Measurements from ENCODE around the gene BSN.

The BSN gene

DNA sequence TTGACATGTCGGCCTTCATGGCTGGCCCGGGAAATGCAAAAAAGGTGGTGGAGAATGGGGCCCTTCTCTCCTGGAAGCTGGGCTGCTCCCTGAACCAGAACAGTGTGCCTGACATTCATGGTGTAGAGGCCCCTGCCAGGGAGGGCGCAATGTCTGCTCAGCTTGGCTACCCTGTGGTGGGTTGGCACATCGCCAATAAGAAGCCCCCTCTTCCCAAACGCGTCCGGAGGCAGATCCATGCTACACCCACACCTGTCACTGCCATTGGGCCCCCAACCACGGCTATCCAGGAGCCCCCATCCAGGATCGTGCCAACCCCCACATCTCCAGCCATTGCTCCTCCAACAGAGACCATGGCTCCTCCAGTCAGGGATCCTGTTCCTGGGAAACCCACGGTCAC, 23.1 kb upstream of the BSN start:
- H3K4me1 Mint-ChIP-seq (ENCODE audit: low read depth) = peaks cover 15% of the 10 kb centered on the region
- peaks cover 25% of the 10 kb centered on the region for H3K36me3 Mint-ChIP-seq (ENCODE audit: low read depth)
- no peak overlapping the region for H3K4me3 Mint-ChIP-seq
- no peaks in the 10 kb centered on the region for H3K27me3 Mint-ChIP-seq (ENCODE audit: low read depth)
- H3K9me3 Mint-ChIP-seq = no peaks in the 10 kb centered on the region
- H3K27ac Mint-ChIP-seq = no peak overlapping the region

DNA sequence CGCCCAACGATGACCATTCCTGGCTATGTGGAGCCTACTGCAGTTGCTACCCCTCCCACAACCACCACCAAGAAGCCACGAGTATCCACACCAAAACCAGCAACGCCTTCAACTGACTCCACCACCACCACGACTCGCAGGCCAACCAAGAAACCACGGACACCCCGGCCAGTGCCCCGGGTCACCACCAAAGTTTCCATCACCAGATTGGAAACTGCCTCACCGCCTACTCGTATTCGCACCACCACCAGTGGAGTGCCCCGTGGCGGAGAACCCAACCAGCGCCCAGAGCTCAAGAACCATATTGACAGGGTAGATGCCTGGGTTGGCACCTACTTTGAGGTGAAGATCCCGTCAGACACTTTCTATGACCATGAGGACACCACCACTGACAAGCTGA, 22.6 kb upstream of the BSN start:
- peaks cover 15% of the 10 kb centered on the region for H3K4me1 Mint-ChIP-seq (ENCODE audit: low read depth)
- H3K36me3 Mint-ChIP-seq (ENCODE audit: low read depth) = peaks cover 25% of the 10 kb centered on the region
- H3K9me3 Mint-ChIP-seq = no peaks in the 10 kb centered on the region
- no peaks in the 10 kb centered on the region for H3K27me3 Mint-ChIP-seq (ENCODE audit: low read depth)
- peak overlapping the region; percentile 14 for H3K27ac Mint-ChIP-seq
- H3K4me3 Mint-ChIP-seq = no peak overlapping the region

DNA sequence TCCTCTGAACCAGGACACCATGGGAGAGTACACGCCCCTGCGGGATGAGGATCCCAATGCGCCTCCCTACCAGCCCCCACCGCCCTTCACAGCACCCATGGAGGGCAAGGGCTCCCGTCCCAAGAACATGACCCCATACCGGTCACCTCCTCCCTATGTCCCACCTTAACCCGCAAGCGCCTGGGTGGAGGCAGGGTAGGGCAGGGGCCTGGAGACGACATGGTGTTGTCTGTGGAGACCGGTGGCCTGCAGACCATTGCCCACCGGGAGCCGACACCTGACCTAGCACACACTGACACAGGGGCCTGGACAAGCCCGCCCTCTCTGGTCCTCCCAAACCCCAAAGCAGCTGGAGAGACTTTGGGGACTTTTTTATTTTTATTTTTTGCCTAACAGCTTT, 21.2 kb upstream of the BSN start:
- Mint-ChIP-seq H3K4me3 (no peak overlapping the region), H3K27me3 (ENCODE audit: low read depth) (no peaks in the 10 kb centered on the region), H3K4me1 (ENCODE audit: low read depth) (peaks cover 12% of the 10 kb centered on the region), H3K9me3 (no peaks in the 10 kb centered on the region), H3K36me3 (ENCODE audit: low read depth) (peaks cover 22% of the 10 kb centered on the region), H3K27ac (no peak overlapping the region)

GRCh38 chr3:49533786-49534519, 20.3 kb upstream of the BSN start:
- H3K36me3 Mint-ChIP-seq (ENCODE audit: low read depth) = peaks cover 22% of the 10 kb centered on the region
- peaks cover 12% of the 10 kb centered on the region for H3K4me1 Mint-ChIP-seq (ENCODE audit: low read depth)
- no peak overlapping the region for H3K27ac Mint-ChIP-seq
- no peaks in the 10 kb centered on the region for H3K27me3 Mint-ChIP-seq (ENCODE audit: low read depth)
- H3K9me3 Mint-ChIP-seq = no peaks in the 10 kb centered on the region
- no peak overlapping the region for H3K4me3 Mint-ChIP-seq

- no peaks in the 10 kb centered on the region for H3K9me3 Mint-ChIP-seq
- H3K4me3 Mint-ChIP-seq = no peak overlapping the region
- H3K4me1 Mint-ChIP-seq (ENCODE audit: low read depth) = peaks cover 10% of the 10 kb centered on the region
- no peaks in the 10 kb centered on the region for H3K27me3 Mint-ChIP-seq (ENCODE audit: low read depth)
- no peak overlapping the region for H3K27ac Mint-ChIP-seq
- H3K36me3 Mint-ChIP-seq (ENCODE audit: low read depth) = peaks cover 22% of the 10 kb centered on the region
These were observed 19.5 kb upstream of the BSN start for GRCh38 chr3:49534581-49535441.

DNA sequence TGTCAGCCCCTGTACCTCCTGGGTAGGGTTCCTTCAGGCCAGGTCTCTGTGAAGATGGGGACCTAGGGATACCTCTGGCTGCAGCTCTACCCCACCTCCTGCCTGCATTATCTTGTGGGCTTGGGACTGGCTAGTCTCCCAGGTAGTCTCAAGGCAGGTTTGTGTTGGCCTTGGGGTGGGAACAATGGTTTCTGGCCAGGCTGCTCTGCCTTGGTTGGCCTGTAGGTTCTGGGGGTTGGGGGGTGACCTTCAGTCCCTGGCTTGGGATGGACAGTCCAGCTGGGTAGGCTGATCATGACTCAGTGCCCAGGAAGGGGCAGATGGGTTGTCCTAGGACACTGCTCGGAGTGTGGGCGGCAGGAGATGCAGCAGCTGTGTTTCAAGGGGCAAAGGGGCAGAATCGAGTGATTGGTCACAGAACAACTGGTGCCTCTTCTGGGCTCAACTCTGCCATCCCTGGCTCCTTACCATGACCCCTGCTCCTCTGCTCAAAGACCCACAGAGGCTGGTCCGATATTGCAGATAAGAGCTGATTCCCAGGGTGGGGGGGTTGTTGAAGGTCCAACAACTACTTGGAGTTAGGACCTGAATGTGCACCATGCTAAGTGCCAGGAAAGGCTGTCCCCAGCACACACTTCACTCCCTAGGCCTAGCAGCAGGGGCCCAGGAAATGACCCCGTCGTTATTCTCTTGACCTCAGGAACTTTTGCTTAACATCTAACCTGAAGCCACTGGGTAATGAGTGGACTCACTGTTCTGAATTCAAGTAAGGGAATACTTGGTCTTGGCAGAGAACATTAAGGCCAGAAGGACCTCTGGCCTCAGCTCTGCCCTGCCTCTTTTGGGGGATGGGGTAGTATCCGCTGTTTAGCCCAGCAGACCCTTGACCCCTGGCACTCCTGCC, 18.1 kb upstream of the BSN start:
- Mint-ChIP-seq H3K4me3 (no peak overlapping the region), H3K36me3 (ENCODE audit: low read depth) (peaks cover 13% of the 10 kb centered on the region), H3K4me1 (ENCODE audit: low read depth) (peaks cover 9% of the 10 kb centered on the region), H3K9me3 (no peaks in the 10 kb centered on the region), H3K27ac (no peak overlapping the region), H3K27me3 (ENCODE audit: low read depth) (no peaks in the 10 kb centered on the region)

DNA sequence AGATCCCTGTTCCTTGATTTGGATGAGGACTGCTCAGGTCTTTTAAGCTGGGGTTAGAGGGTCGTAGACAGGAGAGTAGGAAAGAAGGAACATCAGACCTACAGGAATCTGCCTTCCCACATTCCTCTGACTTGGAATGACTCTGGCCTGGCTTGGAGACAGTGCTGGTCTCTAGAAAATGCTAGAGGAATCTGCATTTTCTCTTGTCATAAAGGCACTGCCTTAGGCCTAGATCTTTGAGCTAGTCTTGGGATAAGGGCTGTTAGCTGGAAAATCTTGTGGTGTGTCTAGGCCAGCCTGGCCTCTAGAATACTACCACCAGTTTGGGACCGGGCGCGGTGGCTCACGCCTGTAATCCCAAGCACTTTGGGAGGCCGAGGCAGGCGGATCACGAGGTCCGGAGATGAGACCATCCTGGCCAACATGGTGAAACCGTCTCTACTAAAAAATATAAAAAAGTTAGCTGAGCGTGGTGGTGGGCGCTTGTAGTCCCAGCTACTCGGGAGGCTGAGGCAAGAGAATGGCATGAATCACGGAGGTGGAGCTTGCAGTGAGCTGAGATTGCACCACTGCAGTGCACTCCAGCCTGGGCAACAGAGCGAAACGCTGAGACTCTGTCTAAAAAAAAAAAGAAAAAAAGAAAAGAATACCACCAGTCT, 17.3 kb upstream of the BSN start:
- H3K4me3 Mint-ChIP-seq = no peak overlapping the region
- no peak overlapping the region for H3K27ac Mint-ChIP-seq
- no peaks in the 10 kb centered on the region for H3K27me3 Mint-ChIP-seq (ENCODE audit: low read depth)
- peaks cover 6% of the 10 kb centered on the region for H3K36me3 Mint-ChIP-seq (ENCODE audit: low read depth)
- H3K4me1 Mint-ChIP-seq (ENCODE audit: low read depth) = peaks cover 9% of the 10 kb centered on the region
- no peaks in the 10 kb centered on the region for H3K9me3 Mint-ChIP-seq

DNA sequence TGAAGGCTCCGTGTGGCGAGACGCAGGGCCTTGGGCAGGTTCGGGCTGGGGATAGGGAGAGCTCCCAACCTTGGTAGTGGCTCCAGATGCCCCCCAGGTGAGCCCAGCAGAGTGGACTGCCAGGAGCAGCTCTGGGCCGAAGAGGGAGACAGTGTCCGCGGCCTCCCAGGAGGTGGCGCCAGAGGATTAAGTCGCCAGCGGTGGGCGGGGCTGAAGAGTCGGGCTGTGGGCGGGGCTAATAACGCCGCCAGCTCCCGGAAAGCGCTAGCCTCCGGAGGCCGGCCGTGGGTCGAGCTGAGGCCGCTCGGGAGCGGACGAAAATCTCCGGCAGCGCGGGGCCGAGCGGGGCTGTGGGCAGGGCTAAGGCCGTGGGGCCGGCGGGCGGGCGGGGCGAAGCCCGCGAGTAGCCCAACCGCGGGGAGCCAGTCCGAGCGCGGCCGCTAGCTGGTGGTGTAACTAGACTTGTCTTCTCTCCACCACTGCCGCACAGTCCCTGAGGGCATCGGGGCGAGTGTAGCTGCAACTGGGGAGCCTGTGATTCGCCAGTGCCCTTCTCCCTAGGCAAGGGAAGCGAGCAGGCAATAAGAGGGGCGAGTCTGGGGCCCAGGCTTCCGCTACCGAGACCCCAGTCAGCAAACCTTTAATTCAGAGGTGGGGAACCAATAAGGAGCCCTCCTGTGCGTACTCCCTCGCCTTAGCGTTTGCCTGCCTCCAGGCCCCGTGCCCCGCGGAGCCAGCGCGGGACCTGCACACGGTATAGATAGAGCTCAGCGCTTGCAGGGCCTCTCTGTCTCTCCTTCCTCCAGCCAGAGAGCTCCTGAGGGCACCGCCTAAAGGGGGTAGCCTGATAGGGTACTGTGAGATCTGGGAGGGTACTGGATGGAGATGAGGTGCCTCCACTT, 14.4 kb upstream of the BSN start:
- peak overlapping the region; percentile 49 for H3K27ac Mint-ChIP-seq

GRCh38 chr3:49552087-49552486, 2.2 kb upstream of the BSN start:
- H3K36me3 Mint-ChIP-seq (ENCODE audit: low read depth) = no peaks in the 10 kb centered on the region
- H3K27ac Mint-ChIP-seq = no peak overlapping the region
- H3K27me3 Mint-ChIP-seq (ENCODE audit: low read depth) = peaks cover 53% of the 10 kb centered on the region
- H3K4me1 Mint-ChIP-seq (ENCODE audit: low read depth) = peaks cover 17% of the 10 kb centered on the region
- H3K4me3 Mint-ChIP-seq = peak overlapping the region; percentile 50
- no peaks in the 10 kb centered on the region for H3K9me3 Mint-ChIP-seq

More for the DNA sequence above, 14.4 kb upstream of the BSN start:
- peak overlapping the region; percentile 65 for H3K4me3 Mint-ChIP-seq
- no peaks in the 10 kb centered on the region for H3K9me3 Mint-ChIP-seq
- H3K36me3 Mint-ChIP-seq (ENCODE audit: low read depth) = no peaks in the 10 kb centered on the region
- H3K27me3 Mint-ChIP-seq (ENCODE audit: low read depth) = peaks cover 15% of the 10 kb centered on the region
- H3K4me1 Mint-ChIP-seq (ENCODE audit: low read depth) = peaks cover 9% of the 10 kb centered on the region

DNA sequence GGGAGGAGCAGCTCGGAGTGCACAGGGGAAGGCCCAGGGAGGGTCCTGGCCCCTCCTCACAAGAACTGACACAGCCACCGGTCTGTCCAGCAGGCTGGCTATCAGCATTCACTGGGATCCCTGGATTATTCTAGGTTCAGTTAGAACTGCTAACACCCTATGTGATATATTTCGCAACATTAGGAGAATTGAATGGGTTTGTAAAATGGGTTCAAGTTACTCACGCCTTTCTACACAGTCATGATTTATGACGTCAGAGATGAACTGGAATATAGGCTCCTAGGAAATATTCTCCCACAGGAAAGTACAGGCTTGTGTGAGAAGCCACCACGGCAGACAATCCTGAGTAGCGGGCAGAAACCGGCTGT, 969 bp upstream of the BSN start:
- Mint-ChIP-seq H3K27me3 (ENCODE audit: low read depth) (peaks cover 59% of the 10 kb centered on the region), H3K27ac (no peak overlapping the region), H3K9me3 (no peaks in the 10 kb centered on the region), H3K4me3 (peak overlapping the region; percentile 84), H3K36me3 (ENCODE audit: low read depth) (no peaks in the 10 kb centered on the region), H3K4me1 (ENCODE audit: low read depth) (peaks cover 17% of the 10 kb centered on the region)

- Mint-ChIP-seq H3K4me1 (ENCODE audit: low read depth) (peaks cover 19% of the 10 kb centered on the region), H3K27me3 (ENCODE audit: low read depth) (peaks cover 62% of the 10 kb centered on the region), H3K27ac (no peak overlapping the region), H3K36me3 (ENCODE audit: low read depth) (no peaks in the 10 kb centered on the region), H3K4me3 (peak overlapping the region; percentile 44), H3K9me3 (no peaks in the 10 kb centered on the region)
These were observed 472 bp downstream of the BSN start for GRCh38 chr3:49554633-49555265.

- Mint-ChIP-seq H3K9me3 (no peaks in the 10 kb centered on the region), H3K27ac (no peak overlapping the region), H3K27me3 (ENCODE audit: low read depth) (peaks cover 69% of the 10 kb centered on the region), H3K4me3 (no peak overlapping the region), H3K36me3 (ENCODE audit: low read depth) (no peaks in the 10 kb centered on the region), H3K4me1 (ENCODE audit: low read depth) (peaks cover 17% of the 10 kb centered on the region)
These were observed 2.4 kb downstream of the BSN start for GRCh38 chr3:49556500-49557275.
